ENCODE results near the gene ATP8A2. TPM values are rescaled to one million over a fixed set of nuclear protein-coding genes. Genes with fewer than 3 reads are reported as not detected.

ATP8A2 gene
- total and polyA plus RNA-seq, 2 of the 4 experiments (the other 2 are of a cell fraction): 0.02 to 0.18 TPM

GRCh38 chr13:25608181-25608580 lies 236.4 kb downstream of the ATP8A2 start:
- no peaks in the 10 kb centered on the region for H3K79me1 ChIP-seq (ENCODE audit: low read depth in 1 of 2, low read length in 2 of 2)
- H2BK120ac ChIP-seq (ENCODE audit: low read depth, low read length): no peak overlapping the region
- H3K18ac ChIP-seq (ENCODE audit: low read depth, low read length): no peak overlapping the region
- no peak overlapping the region for H2BK5ac ChIP-seq (ENCODE audit: low read depth, low read length, poor library complexity, severe bottlenecking)
- CTCF ChIA-PET: no interaction called here
- H2AK9ac ChIP-seq (replicated peaks; ENCODE audit: low read depth, low read length, poor library complexity): no peak overlapping the region
- no peak overlapping the region for H2AFZ ChIP-seq (replicated peaks; ENCODE audit: low read length, poor library complexity)
- H4K8ac ChIP-seq (ENCODE audit: low read depth in 2 of 2, low read length in 2 of 2): no peak overlapping the region
- no peak overlapping the region for H3K4ac ChIP-seq (ENCODE audit: low read depth, low read length)
- no peaks in the 10 kb centered on the region for H3K27me3 ChIP-seq (ENCODE audit: control insufficient read depth, insufficient read depth, low read length)
- H3K36me3 ChIP-seq (ENCODE audit: control insufficient read depth, insufficient read depth, low read length): no peaks in the 10 kb centered on the region
- H3K4me3 ChIP-seq (ENCODE audit: insufficient read depth, low read depth, low read length): no peak overlapping the region
- H3K56ac ChIP-seq (ENCODE audit: extremely low read depth, insufficient read depth, low read length): no peak overlapping the region
- in situ Hi-C loops (cut with MboI; ENCODE audit: low sequenced_read_pairs): no loop called here
- H3K9ac ChIP-seq (ENCODE audit: low read depth, low read length): no peak overlapping the region
- H3K9me1 ChIP-seq (ENCODE audit: insufficient read depth, low read length): no peaks in the 10 kb centered on the region
- no peak overlapping the region for H2AK5ac ChIP-seq (ENCODE audit: low read depth, low read length)
- H3K14ac ChIP-seq (replicated peaks; ENCODE audit: low read depth, low read length): no peak overlapping the region
- H4K20me1 ChIP-seq (ENCODE audit: insufficient read depth, low read length): no peaks in the 10 kb centered on the region
- TF ChIP-seq RFX5 (IDR thresholded peaks at IDR 0.05; ENCODE audit: low read depth, low read length) (no peak), POLR2A (IDR thresholded peaks at IDR 0.05; ENCODE audit: low read depth, low read length) (no peak), SMC3 (IDR thresholded peaks at IDR 0.05; ENCODE audit: low read depth, low read length) (no peak), USF2 (IDR thresholded peaks at IDR 0.05; ENCODE audit: low read depth, low read length) (no peak), RAD21 (IDR thresholded peaks at IDR 0.05; ENCODE audit: low read length) (no peak), CTCF (conservative IDR thresholded peaks at IDR 0.05; ENCODE audit: low read depth, low read length) (no peak), NFE2L2 (IDR thresholded peaks at IDR 0.05; ENCODE audit: low read depth, low read length) (no peak), CEBPB (IDR thresholded peaks at IDR 0.05; ENCODE audit: low read depth, low read length) (no peak), MAFK (IDR thresholded peaks at IDR 0.05; ENCODE audit: low read depth, low read length) (no peak), RCOR1 (IDR thresholded peaks at IDR 0.05; ENCODE audit: insufficient replicate concordance, low read length) (no peak), MXI1 (IDR thresholded peaks at IDR 0.05; ENCODE audit: borderline replicate concordance, low read depth, low read length) (no peak), ELK1 (IDR thresholded peaks at IDR 0.05; ENCODE audit: borderline replicate concordance, low read depth, low read length) (no peak), MAZ (IDR thresholded peaks at IDR 0.05; ENCODE audit: borderline replicate concordance, low read depth, low read length) (no peak), BHLHE40 (IDR thresholded peaks at IDR 0.05; ENCODE audit: low read depth, low read length) (no peak), FOS (IDR thresholded peaks at IDR 0.05; ENCODE audit: low read depth, low read length) (no peak), CHD1 (IDR thresholded peaks at IDR 0.05; ENCODE audit: low read depth, low read length) (no peak)
- intact Hi-C loops (cut with micrococcal nuclease): no loop called here
- H3K4me2 ChIP-seq (ENCODE audit: low read depth, low read length): no peak overlapping the region
- H3K27ac ChIP-seq (ENCODE audit: insufficient read depth, low read length): no peak overlapping the region
- H3K9me3 ChIP-seq (ENCODE audit: control insufficient read depth, insufficient read depth, low read length): no peaks in the 10 kb centered on the region
- dilution Hi-C loops (cut with HindIII; ENCODE audit: low sequenced_read_pairs, unreplicated experiment): no loop called here
- ATAC-seq (ENCODE audit: low read depth) (no peak), DNase-seq (no peak)
- no TSS peak for BruUV-seq (replicated peaks)
- no peak overlapping the region for H2BK15ac ChIP-seq (ENCODE audit: low read depth, low read length)
- no peak overlapping the region for H3K23ac ChIP-seq (ENCODE audit: low read depth, low read length)
- POLR2A ChIA-PET (ENCODE audit: unreplicated experiment): no interaction called here
- no peak overlapping the region for H4K5ac ChIP-seq (ENCODE audit: low read depth, low read length)
- no peaks in the 10 kb centered on the region for H3K4me1 ChIP-seq (ENCODE audit: control insufficient read depth, insufficient read depth, low read length)
- WGBS, 2 experiments (ENCODE audit: extremely low coverage in 2 of 2, insufficient read length in 1 of 2): no CpG with 5 or more reads among the region's 2 CpGs
- H4K91ac ChIP-seq (ENCODE audit: insufficient read depth, low read depth, low read length): no peak overlapping the region
- H2BK20ac ChIP-seq (ENCODE audit: low read depth, low read length): no peak overlapping the region
